OCI-LY3 (cell line): ENCODE data around the gene RASGRF2.
A peak's percentile ranks its signal among the peaks of the same experiment; 100 is the strongest.

Experiments used
- CTCF ChIP-seq: fragments of 200-600, 300-600 bp; sonication (generic); IDR thresholded peaks from 2 replicates; pipeline ENCODE4 v1.5.1; 2014; ENCODE audit warnings: antibody characterized with exemption, low read length, low read depth
- EZH2phosphoT487 ChIP-seq: fragments of 200-600 bp; shearing (Covaris generic); IDR thresholded peaks from 2 replicates; pipeline ENCODE4 v1.6.1; 2018; ENCODE audit warnings: antibody characterized with exemption, mixed run types, low read depth

DNA sequence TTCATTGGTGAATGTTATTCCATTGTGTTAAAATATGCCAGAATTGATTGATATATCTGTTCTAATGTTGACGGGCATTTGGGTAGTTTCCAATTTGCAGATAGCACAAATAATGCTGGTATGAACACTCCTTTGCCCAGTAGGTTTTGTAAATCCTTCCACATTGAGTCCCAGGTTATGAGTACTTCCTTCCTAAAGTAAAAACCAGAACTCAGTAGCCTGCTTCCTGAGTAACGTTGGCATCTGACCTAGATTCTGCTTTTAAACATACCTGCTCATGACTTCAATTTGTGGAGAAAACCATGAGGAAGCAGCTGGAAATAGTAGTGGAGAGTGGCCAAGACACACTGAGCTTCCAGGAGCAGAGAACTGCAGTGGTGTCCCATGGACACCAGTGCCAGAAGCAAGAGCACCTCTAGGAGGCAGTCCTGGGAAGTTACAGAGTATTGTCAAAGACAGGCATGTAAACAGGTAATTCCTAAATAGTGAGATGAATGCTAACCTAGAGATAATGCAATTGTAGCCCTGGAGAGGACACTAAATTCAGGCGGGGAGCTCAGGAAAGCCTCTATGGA, 24.3 kb upstream of the RASGRF2 start:
- TF ChIP-seq CTCF (peak; percentile 39), EZH2phosphoT487 (no peak)
